Uterus (tissue), 2 donors: Measurements from ENCODE around the gene YWHAG.

Experiments used
- POLR2A ChIP-seq, 2 donors: fragments of 450-650 bp; IDR thresholded peaks; one replicate each; pipeline ENCODE4 v1.6.1; 2016; ENCODE audit warnings: antibody characterized with exemption in 2 of 2, mild to moderate bottlenecking in 1 of 2, moderate library complexity in 1 of 2
- TF ChIP-seq, protein P1 (sequence below), 4 experiments: fragments of 200-600 bp in 2 of 4; fragments of 450-650 bp in 2 of 4; sonication (generic) in 2 of 4; IDR thresholded peaks; one replicate each; pipeline ENCODE4 v1.5.1; 2016 to 2019; ENCODE audit warnings: antibody characterized with exemption in 4 of 4, mild to moderate bottlenecking in 2 of 4, moderate library complexity in 1 of 4

DNA sequence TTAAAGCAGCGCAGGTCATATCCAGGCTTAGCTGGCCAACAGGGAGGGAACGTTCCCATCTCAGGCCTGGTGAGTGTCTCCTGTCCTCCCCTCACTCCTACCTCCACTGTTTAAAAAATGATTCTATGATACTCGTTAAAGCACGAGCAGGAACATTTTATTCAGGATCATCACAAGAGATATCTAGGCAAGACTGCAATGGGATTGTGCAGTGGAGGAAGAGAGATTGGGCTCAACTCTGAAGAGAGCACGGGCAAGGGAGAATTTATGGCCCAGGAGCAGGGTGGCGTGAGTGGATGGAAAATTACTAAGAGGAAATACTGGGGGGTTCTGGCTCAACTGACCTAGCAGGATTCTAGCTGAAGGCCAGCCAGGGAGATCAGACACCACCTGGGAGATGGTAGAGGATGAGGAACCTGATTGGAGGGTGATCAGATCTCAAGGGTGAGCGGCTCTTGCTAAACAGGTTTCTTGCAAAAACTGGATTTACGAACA lies 65.3 kb downstream of the YWHAG start:
- peak; percentile 5 to 15 for TF ChIP-seq POLR2A (IDR thresholded peaks at IDR 0.05)
- TF ChIP-seq, protein P1, sequence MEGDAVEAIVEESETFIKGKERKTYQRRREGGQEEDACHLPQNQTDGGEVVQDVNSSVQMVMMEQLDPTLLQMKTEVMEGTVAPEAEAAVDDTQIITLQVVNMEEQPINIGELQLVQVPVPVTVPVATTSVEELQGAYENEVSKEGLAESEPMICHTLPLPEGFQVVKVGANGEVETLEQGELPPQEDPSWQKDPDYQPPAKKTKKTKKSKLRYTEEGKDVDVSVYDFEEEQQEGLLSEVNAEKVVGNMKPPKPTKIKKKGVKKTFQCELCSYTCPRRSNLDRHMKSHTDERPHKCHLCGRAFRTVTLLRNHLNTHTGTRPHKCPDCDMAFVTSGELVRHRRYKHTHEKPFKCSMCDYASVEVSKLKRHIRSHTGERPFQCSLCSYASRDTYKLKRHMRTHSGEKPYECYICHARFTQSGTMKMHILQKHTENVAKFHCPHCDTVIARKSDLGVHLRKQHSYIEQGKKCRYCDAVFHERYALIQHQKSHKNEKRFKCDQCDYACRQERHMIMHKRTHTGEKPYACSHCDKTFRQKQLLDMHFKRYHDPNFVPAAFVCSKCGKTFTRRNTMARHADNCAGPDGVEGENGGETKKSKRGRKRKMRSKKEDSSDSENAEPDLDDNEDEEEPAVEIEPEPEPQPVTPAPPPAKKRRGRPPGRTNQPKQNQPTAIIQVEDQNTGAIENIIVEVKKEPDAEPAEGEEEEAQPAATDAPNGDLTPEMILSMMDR (IDR thresholded peaks at IDR 0.05), result no peak
